Bladder microvascular endothelial cell (primary cell): ENCODE measurements around the gene HLA-G. TPM values are rescaled to one million over a fixed set of nuclear protein-coding genes. Genes with fewer than 3 reads are reported as not detected.

Experiments used
- total RNA-seq: library from RNA; depleted of rRNA; stranded (reverse); fragments of >200 nt; gene quantifications from 2 replicates; pipeline ENCODE4 v1.2.3, GENCODE V29; 2014

Gene HLA-G
- total RNA-seq = not detected in 2 replicates

GRCh38 chr6:29827579-29828470, at the start of gene HLA-G:
TSS of gene HLA-G (plus strand) at chr6:29827825. CDS start at chr6:29827845, 20 bp downstream.

Other genes with a start within 250 kb of the HLA-G start
- gene OR2H2, start 242.7 kb upstream of the HLA-G start, total RNA-seq = not detected in 2 replicates
- 2.3 and 7.2 TPM in 2 replicates for gene GABBR1, start 194.6 kb upstream of the HLA-G start, total RNA-seq
- gene MOG, start 170.7 kb upstream of the HLA-G start, total RNA-seq = not detected in 2 replicates
- not detected in 2 replicates for gene ZFP57, start 146.7 kb upstream of the HLA-G start, total RNA-seq
- 25.6 and 73.2 TPM in 2 replicates for gene HLA-F, start 104.4 kb upstream of the HLA-G start, total RNA-seq
- 804 and 1,185 TPM in 2 replicates for gene HLA-A, start 114.7 kb downstream of the HLA-G start, total RNA-seq
- 26.9 and 35.3 TPM in 2 replicates for gene POLR1H, start 233.4 kb downstream of the HLA-G start, total RNA-seq
- 8.9 and 15.9 TPM in 2 replicates for gene PPP1R11, start 239.4 kb downstream of the HLA-G start, total RNA-seq
- gene RNF39, start 247.9 kb downstream of the HLA-G start, total RNA-seq = not detected in 2 replicates